GM12872 (cell line): ENCODE measurements around the gene UBAC1.

Source experiments
- CTCF ChIP-seq: IDR thresholded peaks from 3 replicates; pipeline ENCODE4 v1.5.1; 2011; ENCODE audit warnings: low read depth, mild to moderate bottlenecking, low read length, moderate library complexity; ENCODE audit not compliant: insufficient read depth

UBAC1 gene

GRCh38 chr9:135929656-135930445 is 31.3 kb downstream of the UBAC1 start:
- TF ChIP-seq CTCF, result no peak

DNA sequence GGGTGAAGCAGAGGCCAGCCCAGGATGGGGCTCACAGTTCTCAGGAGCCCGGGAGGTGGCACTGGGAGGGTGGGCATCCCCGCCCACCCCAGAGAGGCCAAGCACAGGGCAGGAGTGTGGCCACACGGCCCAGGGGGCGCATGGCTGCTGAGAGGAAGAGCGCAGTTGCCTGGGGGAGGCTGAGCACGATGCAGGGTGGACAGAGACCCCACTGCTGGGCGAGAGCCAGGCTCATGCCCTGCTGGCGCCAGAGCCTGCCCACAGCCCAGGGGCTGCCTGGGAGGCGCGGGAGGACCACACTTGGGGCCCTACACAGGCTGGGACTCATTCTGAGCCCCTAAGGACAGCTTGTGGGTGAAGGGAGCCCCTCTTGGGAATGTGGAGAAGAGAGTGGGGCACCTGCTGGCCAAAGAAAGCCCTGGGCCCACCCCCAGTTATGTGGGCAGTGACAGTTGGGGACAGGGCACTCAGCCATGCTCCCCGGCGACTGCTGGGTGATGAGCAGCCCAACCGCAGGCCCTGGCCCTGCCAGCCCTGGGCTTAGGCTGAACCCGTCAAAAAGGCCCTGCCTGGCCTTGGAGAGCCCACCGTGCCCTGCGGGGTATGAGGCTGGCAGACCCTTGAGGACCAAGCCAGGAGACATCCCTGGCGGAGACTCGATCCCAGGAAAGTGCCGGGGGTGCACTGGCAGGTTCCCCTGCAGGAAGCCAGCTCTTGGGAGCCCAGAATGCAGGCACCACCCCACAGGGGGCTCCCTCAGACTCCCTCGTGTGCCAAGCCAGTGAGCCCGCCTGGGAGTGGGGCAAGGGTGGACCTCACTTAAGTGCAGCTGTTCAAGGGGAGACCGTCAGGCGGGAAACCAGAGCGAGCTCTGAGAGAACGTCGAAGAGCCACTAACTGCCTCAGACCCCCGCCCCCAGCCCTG is 32.2 kb downstream of the UBAC1 start:
- TF ChIP-seq CTCF, result no peak

DNA sequence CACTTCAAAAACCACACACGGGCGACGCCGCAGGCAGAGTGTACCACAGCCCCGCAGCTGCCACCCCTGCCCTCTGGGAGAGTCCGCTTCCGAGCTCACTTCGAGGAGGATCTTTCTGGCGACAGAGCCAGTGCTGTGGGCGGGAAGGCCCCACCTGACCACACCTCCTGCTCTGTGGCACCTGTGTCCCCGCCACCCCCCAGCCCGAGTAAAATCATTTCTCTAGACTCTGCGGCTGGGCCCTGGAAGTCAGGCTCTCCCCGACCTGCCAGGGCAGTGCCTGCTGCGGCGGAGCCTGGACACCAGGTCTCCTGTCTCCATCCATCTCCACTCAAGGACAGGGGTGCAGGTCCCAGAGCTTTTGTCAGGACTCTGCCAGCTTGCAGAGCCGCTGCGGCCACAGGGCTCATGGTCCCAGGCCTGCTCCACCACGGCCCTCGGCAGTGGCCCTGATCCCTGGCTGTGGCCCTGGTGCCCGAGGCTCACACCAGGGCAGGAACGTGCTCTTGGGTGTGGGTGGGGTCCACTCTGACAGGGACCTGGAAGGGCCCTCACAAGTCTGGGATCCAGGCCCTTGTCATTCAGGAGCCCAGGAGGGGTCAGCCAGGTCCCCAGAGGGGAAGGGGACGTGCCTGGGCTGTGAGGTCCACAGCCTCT is 33.0 kb downstream of the UBAC1 start:
- TF ChIP-seq CTCF, result no peak

DNA sequence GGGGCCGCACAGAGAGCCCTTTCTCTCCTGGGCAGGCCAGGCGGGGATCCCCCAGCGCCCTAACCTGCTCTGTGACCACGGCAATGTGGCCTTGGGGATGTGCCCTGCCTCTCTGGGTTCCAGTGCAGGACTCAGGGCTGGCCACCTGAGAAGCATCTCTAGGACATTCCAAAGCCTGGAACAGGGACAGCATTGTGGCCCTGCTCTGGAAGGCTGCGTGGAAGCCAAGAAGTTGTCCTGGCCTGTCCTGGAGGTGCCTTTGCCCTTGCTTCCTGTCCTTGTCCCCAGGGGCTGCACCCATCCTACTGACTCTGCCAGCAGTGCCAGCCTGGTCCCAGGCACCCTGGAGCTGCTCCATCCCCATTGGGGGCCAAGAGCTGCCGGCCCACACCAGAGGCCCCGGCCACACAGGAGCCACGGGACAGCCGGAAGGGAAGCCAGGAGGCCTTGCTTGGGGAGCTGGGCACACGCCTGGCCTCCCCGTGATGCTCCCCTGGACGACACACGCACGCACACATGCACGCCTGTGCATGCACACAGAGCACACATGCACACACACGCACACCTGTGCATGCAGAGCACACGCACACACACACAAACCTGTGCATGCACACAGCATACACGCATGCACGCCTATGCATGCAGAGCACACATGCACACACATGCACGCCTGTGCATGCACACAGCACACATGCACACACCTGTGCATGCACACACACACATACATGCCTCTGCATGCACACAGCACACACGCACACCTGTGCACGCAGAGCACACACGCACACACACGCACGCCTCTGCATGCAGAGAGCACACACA is 33.8 kb downstream of the UBAC1 start:
- TF ChIP-seq CTCF, result no peak

DNA sequence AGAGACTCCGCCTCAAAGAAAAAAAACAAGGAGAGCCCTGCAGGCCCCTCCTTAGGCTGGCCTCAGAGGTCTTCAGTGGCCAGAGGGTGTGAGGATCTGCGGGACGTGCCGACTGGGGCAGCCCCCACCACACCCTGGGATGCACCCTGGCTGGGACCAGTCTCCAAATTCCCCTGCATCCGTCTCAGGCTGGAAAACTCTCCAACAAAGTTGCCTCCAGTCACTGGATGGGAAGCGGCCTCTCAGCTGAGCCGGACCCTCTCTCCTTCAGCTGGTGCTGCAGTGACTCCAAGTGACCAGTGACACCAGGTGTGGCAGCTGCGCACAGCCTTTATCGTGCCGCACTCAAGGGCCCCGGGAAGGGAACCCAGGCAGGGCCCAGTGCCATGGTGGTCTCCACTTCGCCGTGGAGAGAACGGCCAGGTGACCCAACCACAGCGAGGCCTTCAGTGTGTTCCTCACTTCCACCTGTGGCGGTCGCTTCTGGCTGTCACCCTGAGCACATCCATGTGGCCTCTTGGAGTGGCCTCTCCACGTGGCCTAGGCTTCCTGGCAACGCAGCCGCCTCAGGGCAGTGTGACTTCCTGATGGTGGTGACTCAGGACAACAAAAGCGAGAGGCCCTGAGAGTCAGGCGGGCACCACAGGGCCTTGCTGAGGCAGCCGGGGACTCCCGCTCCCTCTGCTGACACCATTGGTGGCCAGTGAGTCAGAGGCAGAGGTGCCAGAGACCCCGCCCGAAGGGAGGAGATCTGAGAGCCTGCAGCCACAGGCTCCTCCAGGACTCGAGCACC is 34.6 kb downstream of the UBAC1 start:
- no peak for TF ChIP-seq CTCF

GRCh38 chr9:135925496-135926133 is 35.6 kb downstream of the UBAC1 start:
- no peak for TF ChIP-seq CTCF
